ENCODE results near the gene FAM171A1.

DNA sequence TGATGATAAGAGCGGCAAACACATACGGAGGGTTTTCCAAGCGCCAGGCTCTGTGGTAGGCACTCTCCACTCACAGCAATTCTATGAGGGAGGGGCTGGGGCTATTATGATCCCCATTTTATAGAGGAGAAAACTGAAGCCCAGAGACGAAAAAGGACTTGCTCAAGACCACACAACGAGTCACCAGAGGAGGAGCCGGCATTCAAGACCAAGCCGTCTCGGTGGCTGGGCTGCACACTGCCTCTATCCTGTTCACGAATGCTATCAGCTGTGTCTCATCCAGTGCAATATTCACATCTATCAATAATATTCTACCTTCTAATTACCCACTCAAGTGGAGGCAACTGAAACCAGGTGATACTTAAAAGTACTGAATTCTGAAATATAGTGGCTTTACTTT lies 134.7 kb downstream of the FAM171A1 start:
- TF ChIP-seq, protein P1, sequence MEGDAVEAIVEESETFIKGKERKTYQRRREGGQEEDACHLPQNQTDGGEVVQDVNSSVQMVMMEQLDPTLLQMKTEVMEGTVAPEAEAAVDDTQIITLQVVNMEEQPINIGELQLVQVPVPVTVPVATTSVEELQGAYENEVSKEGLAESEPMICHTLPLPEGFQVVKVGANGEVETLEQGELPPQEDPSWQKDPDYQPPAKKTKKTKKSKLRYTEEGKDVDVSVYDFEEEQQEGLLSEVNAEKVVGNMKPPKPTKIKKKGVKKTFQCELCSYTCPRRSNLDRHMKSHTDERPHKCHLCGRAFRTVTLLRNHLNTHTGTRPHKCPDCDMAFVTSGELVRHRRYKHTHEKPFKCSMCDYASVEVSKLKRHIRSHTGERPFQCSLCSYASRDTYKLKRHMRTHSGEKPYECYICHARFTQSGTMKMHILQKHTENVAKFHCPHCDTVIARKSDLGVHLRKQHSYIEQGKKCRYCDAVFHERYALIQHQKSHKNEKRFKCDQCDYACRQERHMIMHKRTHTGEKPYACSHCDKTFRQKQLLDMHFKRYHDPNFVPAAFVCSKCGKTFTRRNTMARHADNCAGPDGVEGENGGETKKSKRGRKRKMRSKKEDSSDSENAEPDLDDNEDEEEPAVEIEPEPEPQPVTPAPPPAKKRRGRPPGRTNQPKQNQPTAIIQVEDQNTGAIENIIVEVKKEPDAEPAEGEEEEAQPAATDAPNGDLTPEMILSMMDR (optimal IDR thresholded peaks at IDR 0.05 in 1 of 3, IDR thresholded peaks at IDR 0.05 in 1 of 3, conservative IDR thresholded peaks at IDR 0.05 in 1 of 3; ENCODE audit: extremely low read depth in 1 of 3, insufficient read depth in 2 of 3, low read length in 3 of 3), result no peak
- TF ChIP-seq EZH2 (IDR thresholded peaks at IDR 0.05; ENCODE audit: low read length), result no peak
